GM20431 (cell line): ENCODE results near the gene TMEM39B.
"Not testable (repeated sequence)": the region's sequence is repeated elsewhere in the genome, so short reads cannot be mapped to it uniquely, and the experiment has no call there.

Source experiments
- in situ Hi-C: fragments of 300-500 bp; cut with MseI, MboI; formaldehyde crosslinking; loops from one replicate; pipeline ENCODE4 v1.15.0; 2020; ENCODE audit warnings: low sequenced_read_pairs; ENCODE audit not compliant: unreplicated experiment

Gene TMEM39B

GRCh38 chr1:32072622-32073298 lies at the start of gene TMEM39B:
Gene TMEM39B, plus strand, starts transcription at chr1:32072939. Its CDS starts 109 bp downstream, at chr1:32073048.
- in situ Hi-C loops: no loop called here

- in situ Hi-C loops: no loop called here
Observed at GRCh38 chr1:32023351-32023750, 49.4 kb upstream of the TMEM39B start.

GRCh38 chr1:32025515-32025914 lies 47.2 kb upstream of the TMEM39B start:
- in situ Hi-C loops: no loop called here

GRCh38 chr1:32028746-32029145 lies 44.0 kb upstream of the TMEM39B start:
- in situ Hi-C loops: no loop called here

- in situ Hi-C loops: no loop called here
Observed at GRCh38 chr1:32031578-32032274, 41.0 kb upstream of the TMEM39B start.

GRCh38 chr1:32032275-32032615 lies 40.5 kb upstream of the TMEM39B start:
- in situ Hi-C loops: no loop called here

GRCh38 chr1:32035119-32035518 lies 37.6 kb upstream of the TMEM39B start:
- in situ Hi-C loops: no loop called here

GRCh38 chr1:32040711-32041110 lies 32.0 kb upstream of the TMEM39B start:
- in situ Hi-C loops: no loop called here

- in situ Hi-C loops: no loop called here
Observed at GRCh38 chr1:32042330-32042729, 30.4 kb upstream of the TMEM39B start.

- in situ Hi-C loops: no loop called here
Observed at GRCh38 chr1:32044234-32044633, 28.5 kb upstream of the TMEM39B start.

- in situ Hi-C loops: no loop called here
Observed at GRCh38 chr1:32045772-32046171, 27.0 kb upstream of the TMEM39B start.

GRCh38 chr1:32047701-32048100 lies 25.0 kb upstream of the TMEM39B start:
- in situ Hi-C loops: no loop called here

- in situ Hi-C loops: no loop called here
Observed at GRCh38 chr1:32048440-32048839, 24.3 kb upstream of the TMEM39B start.

- in situ Hi-C loops: no loop called here
Observed at GRCh38 chr1:32051706-32052105, 21.0 kb upstream of the TMEM39B start.

- in situ Hi-C loops: no loop called here
Observed at GRCh38 chr1:32052887-32053286, 19.9 kb upstream of the TMEM39B start.

- in situ Hi-C loops: no loop called here
Observed at GRCh38 chr1:32055416-32055815, 17.3 kb upstream of the TMEM39B start.

GRCh38 chr1:32056598-32056997 lies 16.1 kb upstream of the TMEM39B start:
- in situ Hi-C loops: no loop called here

- in situ Hi-C loops: no loop called here
Observed at GRCh38 chr1:32060914-32061313, 11.8 kb upstream of the TMEM39B start.

GRCh38 chr1:32062867-32063230 lies 9.9 kb upstream of the TMEM39B start:
- in situ Hi-C loops: no loop called here

GRCh38 chr1:32063261-32063681 lies 9.5 kb upstream of the TMEM39B start:
- in situ Hi-C loops: no loop called here

- in situ Hi-C loops: not testable (repeated sequence)
Observed at GRCh38 chr1:32065613-32066488, 6.9 kb upstream of the TMEM39B start.
